Progenitor cell of endocrine pancreas (in vitro differentiated cells): ENCODE measurements around the gene RAP1GDS1. TPM values are rescaled to one million over a fixed set of nuclear protein-coding genes. Genes with fewer than 3 reads are reported as not detected.

Experiments used
- DNase-seq: peaks from one replicate; pipeline ENCODE4 v3.0.0; 2021; ENCODE audit warnings: low spot score; ENCODE audit not compliant: unreplicated experiment
- H3K27ac Mint-ChIP-seq: 2 replicates; pipeline ENCODE4 v1.8.0; 2021; ENCODE audit warnings: mild to moderate bottlenecking, moderate library complexity, mixed read lengths
- H3K27me3 Mint-ChIP-seq: 2 replicates; pipeline ENCODE4 v1.8.0; 2021; ENCODE audit warnings: mixed read lengths
- H3K36me3 Mint-ChIP-seq: 2 replicates; pipeline ENCODE4 v1.8.0; 2022; ENCODE audit warnings: mixed read lengths; ENCODE audit not compliant: insufficient read depth
- H3K4me1 Mint-ChIP-seq: 2 replicates; pipeline ENCODE4 v1.8.0; 2021; ENCODE audit warnings: low read depth, mixed read lengths
- H3K4me3 Mint-ChIP-seq: 2 replicates; pipeline ENCODE4 v1.8.0; 2021; ENCODE audit warnings: low read depth, mild to moderate bottlenecking, moderate library complexity, mixed read lengths
- H3K9me3 Mint-ChIP-seq: 2 replicates; pipeline ENCODE4 v1.8.0; 2021; ENCODE audit warnings: low read depth, mixed read lengths
- CTCF ChIP-seq: fragments of 200-600 bp; sonication (generic); IDR thresholded peaks from one replicate; pipeline ENCODE4 v1.5.0; 2021; ENCODE audit warnings: antibody characterized with exemption, mild to moderate bottlenecking; ENCODE audit not compliant: unreplicated experiment
- total RNA-seq: library from RNA; stranded (reverse); gene quantifications from 2 replicates; pipeline ENCODE4 v1.2.1, GENCODE V29; 2021

Gene RAP1GDS1
- total RNA-seq, 1 donor from 2014 or later, result 24.4 TPM

GRCh38 chr4:98334461-98334860, 73.3 kb downstream of the RAP1GDS1 start:
- H3K27me3 Mint-ChIP-seq, result no peaks in the 10 kb centered on the region
- no peak for TF ChIP-seq CTCF
- H3K9me3 Mint-ChIP-seq, result peaks cover 18% of the 10 kb centered on the region
- no peak for DNase-seq
- H3K4me1 Mint-ChIP-seq, result no peaks in the 10 kb centered on the region
- peaks cover 15% of the 10 kb centered on the region for H3K36me3 Mint-ChIP-seq
- no peak overlapping the region for H3K27ac Mint-ChIP-seq
- H3K4me3 Mint-ChIP-seq, result no peak overlapping the region

- no peaks in the 10 kb centered on the region for H3K4me1 Mint-ChIP-seq
- no peak overlapping the region for H3K27ac Mint-ChIP-seq
- peaks cover 4% of the 10 kb centered on the region for H3K36me3 Mint-ChIP-seq
- H3K27me3 Mint-ChIP-seq, result no peaks in the 10 kb centered on the region
- H3K9me3 Mint-ChIP-seq, result peaks cover 4% of the 10 kb centered on the region
- TF ChIP-seq CTCF, result no peak
- DNase-seq, result no peak
- H3K4me3 Mint-ChIP-seq, result no peak overlapping the region
Measured at GRCh38 chr4:98338761-98339438, 77.7 kb downstream of the RAP1GDS1 start.

- H3K4me1 Mint-ChIP-seq, result no peaks in the 10 kb centered on the region
- no peak for DNase-seq
- H3K27me3 Mint-ChIP-seq, result no peaks in the 10 kb centered on the region
- no peak overlapping the region for H3K27ac Mint-ChIP-seq
- no peak for TF ChIP-seq CTCF
- no peak overlapping the region for H3K4me3 Mint-ChIP-seq
- no peaks in the 10 kb centered on the region for H3K36me3 Mint-ChIP-seq
- no peaks in the 10 kb centered on the region for H3K9me3 Mint-ChIP-seq
Measured at GRCh38 chr4:98341309-98341708, 80.1 kb downstream of the RAP1GDS1 start.

- peaks cover 2% of the 10 kb centered on the region for H3K9me3 Mint-ChIP-seq
- no peaks in the 10 kb centered on the region for H3K4me1 Mint-ChIP-seq
- no peak overlapping the region for H3K4me3 Mint-ChIP-seq
Measured at GRCh38 chr4:98343626-98344025, 82.4 kb downstream of the RAP1GDS1 start.

GRCh38 chr4:98345838-98346237, 84.7 kb downstream of the RAP1GDS1 start:
- DNase-seq, result no peak
- H3K4me3 Mint-ChIP-seq, result no peak overlapping the region
- TF ChIP-seq CTCF, result no peak
- H3K27me3 Mint-ChIP-seq, result no peaks in the 10 kb centered on the region
- H3K36me3 Mint-ChIP-seq, result peaks cover 15% of the 10 kb centered on the region
- H3K4me1 Mint-ChIP-seq, result no peaks in the 10 kb centered on the region
- H3K27ac Mint-ChIP-seq, result no peak overlapping the region
- H3K9me3 Mint-ChIP-seq, result peaks cover 4% of the 10 kb centered on the region

More at GRCh38 chr4:98343626-98344025, 82.4 kb downstream of the RAP1GDS1 start:
- no peak for DNase-seq
- H3K36me3 Mint-ChIP-seq, result peaks cover 8% of the 10 kb centered on the region
- H3K27ac Mint-ChIP-seq, result no peak overlapping the region
- H3K27me3 Mint-ChIP-seq, result no peaks in the 10 kb centered on the region
- no peak for TF ChIP-seq CTCF
